Activated CD8-positive, alpha-beta memory T cell treated with anti-CD3 and anti-CD28 coated beads for 1 hour (primary cell): Measurements from ENCODE around the gene KLHDC2.
"Not testable (repeated sequence)": the region's sequence is repeated elsewhere in the genome, so short reads cannot be mapped to it uniquely, and the experiment has no call there.

Source experiments
- DNase-seq, 2 donors: peaks; one replicate each; pipeline ENCODE4 v3.0.0-alpha.2; 2020; ENCODE audit warnings: low read depth in 1 of 2; ENCODE audit errors: extremely low read depth in 1 of 2

KLHDC2 gene

DNA sequence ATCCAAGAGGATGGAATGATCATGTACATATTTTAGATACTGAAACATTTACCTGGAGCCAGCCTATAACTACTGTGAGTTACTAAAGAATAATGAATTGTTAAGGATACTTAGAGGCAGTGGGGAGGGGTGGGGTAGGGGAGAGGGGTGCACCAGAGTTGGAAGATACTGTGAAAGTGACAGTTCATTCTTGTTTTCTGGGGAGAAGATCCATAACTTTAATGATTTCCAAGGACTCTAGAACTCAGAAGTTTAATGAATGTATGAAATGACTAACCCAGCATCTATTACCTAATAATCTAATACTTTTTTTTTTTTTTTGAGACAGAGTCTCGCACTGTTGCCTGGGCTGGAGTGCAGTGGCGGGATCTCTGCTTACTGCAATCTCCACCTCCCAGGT, 10.5 kb downstream of the KLHDC2 start:
- DNase-seq: no peak

DNA sequence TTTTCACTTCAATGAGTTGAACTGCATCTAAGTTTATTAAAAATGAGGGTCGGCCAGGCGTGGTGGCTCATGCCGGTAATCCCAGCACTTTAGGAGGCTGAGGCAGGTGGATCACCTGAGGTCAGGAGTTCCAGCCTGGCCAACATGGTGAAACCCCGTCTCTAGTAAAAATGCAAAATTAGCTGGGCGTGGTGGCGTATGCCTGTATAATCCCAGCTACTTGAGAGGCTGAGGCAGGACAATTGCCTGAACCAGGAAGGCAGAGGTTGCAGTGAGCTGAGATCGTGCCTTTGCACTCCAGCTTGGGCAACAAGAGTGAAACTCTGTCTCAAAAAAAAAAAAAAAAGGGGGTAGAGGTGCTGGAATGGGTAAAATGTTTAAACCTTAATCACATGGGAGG, 13.1 kb downstream of the KLHDC2 start:
- DNase-seq: not testable (repeated sequence)

DNA sequence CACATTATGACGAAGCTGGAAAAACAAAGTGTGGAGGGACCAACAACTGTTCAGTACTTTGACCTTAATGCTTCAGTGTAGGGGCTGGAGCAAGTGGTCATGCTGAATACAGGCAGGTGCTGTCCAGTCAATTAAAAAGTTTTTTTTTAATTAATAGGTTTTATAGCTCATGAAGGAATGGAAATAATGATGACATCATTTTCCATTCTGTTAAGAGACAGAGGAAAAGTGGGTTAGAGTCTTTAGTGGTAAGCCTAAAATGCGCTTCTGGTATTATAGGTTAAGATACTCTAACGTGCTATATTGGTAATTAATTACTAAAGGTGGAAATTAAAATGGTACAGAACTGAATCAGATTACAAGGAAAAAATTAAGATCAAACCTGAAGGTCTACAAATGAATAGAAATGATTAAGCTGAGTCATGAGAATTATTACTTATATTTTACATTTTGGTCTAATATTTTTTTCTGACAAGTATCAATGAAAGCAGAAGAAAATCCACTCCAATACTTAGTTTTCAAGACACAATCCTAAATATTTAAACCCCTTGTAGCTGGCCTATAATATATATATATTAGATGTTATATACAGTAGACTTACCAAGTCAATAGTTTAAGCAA, 15.6 kb downstream of the KLHDC2 start:
- no peak for DNase-seq

DNA sequence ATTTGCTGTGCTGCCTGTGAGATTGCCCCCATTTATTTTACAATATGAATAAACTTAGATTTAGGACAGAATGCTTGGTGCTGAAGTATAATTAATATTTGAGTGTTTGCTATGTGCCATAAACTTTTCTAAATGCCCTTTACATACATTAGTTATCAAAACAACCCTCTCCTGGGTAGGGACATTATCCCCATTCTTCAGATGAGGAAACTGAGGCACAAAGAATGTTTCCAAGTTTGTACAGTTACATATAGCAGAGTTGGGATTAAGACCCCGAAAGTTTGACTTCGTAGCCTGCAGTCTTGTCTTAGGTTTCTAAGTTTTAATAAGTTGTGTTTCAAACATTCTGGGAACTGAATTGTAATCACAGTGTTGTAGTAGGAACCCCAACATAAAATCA, 18.4 kb downstream of the KLHDC2 start:
- no peak for DNase-seq

DNA sequence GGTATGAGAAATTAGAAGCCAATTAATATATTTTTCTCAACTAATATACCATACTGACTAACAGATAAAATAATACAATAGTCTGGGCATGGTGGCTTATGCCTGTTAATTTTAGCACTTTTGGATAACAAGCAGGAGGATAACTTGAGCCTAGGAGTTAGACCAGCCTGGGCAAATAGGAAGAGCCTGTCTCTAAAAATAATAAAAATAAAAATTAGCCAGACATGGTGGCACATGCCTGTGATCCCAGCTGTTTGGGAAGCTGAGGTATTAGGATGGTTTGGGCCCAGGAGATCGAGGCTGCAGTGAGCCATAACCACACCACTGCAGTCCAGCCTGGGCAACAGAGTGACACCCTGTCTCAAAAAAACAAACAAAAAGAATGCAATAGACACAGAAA, 24.7 kb downstream of the KLHDC2 start:
- no peak for DNase-seq

DNA sequence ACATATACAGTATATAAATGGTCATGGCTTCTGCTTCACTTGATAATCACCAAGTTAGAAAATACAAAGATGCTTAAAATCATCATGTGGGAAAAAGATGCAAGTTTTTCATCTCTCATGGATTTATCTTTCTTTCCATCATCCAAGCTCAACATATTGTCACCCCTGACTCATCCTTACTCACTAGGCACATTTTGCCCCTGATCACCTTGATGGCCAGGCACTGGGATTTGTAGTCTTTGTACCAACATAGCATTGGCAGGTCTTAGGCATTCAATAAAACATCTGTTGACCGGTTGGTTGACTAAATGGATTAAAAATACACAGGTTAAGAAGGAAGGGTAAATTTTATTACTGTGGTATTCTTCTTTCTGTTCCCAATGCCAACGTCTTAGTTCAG, 28.1 kb downstream of the KLHDC2 start:
- DNase-seq: no peak

DNA sequence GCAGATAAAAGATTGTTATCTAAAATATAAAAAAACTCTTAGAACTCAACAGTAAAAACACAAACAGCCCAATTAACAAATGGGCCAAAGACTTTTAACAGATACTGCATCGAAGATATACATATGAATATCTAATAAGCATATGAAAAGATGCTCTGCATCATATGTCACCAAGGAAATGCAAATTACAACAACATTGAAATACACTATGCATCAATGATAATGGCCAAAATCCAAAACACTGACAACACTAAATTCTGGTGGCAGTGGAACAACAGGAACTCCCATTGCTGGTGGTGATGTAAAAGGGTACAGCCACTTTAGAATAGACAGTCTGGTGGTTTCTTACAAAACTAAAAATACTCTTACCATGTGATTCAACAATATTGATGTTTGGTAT, 40.8 kb downstream of the KLHDC2 start:
- DNase-seq: no peak

DNA sequence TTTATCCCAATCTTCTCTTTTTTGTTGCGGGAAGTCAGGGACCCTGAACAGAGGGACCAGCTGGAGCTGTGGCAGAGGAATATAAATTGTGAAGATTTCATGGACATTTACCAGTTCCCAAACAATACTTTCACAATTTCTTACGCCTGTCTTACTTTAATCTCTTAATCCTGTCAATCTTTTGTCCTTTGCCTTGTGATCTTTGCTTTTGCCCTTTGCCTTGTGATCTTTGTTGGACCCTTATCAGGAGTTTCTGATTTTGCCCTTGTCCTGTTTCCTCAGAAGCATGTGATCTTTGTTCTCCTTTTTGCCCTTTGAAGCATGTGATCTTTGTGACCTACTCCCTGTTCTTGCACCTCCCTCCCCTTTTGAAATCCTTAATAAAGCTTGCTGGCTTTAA, 48.2 kb downstream of the KLHDC2 start:
- DNase-seq: not testable (repeated sequence)

DNA sequence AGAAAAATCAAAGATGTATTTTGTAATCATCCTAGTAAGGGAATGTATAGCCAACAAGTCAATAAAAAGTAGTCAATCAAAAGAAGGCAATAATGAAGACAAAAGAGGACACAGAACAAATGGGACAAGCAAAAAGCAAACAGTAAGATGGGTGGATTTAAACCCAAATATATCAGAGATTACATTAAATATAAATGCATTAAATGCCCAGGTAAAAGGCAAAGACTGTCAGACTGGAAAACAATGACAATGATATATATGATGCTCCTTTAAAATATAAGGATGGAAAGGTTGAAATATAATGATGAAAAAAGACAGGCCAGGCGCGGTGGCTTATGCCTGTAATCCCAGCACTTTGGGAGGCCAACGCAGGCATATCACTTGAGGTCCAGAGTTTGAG, 48.9 kb downstream of the KLHDC2 start:
- DNase-seq: no peak

DNA sequence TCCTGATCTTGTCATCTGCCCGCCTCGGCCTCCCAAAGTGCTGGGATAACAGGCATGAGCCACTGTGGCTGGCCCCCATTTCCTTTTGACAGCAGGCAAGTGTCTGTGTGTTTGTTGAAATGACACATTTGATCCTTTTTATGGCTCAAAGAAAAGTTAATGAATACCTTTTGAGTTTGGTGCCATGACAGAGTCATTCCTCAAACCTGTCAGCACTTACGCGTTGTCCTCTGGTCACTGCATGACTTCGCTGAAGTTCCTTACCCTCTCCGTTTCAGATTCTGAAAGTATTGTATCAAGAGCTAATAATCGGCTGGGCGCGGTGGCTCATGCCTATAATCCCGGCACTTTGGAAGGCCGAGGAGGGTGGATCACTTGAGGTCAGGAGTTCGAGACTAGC, 52.2 kb downstream of the KLHDC2 start:
- no peak for DNase-seq

DNA sequence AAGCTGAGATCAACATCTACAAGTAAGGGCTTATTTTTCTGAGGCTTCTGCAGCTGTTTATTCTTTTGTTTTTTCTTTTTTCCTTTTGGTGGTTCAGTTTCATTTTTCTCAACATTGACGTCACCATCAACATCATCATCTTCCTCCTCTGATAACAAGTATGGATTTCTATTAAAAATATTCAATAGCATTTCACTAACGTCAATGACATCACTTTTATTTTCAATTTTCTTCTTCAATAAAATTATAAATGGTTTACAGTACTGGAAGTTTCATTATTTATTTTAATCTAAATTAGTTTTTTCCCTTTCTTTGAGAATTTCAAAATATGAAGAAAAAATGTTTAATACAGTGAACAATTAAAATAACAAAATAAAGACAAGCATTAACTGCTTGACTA, 60.7 kb downstream of the KLHDC2 start:
- DNase-seq: no peak
